ENCODE results near the gene SOS1.

DNA sequence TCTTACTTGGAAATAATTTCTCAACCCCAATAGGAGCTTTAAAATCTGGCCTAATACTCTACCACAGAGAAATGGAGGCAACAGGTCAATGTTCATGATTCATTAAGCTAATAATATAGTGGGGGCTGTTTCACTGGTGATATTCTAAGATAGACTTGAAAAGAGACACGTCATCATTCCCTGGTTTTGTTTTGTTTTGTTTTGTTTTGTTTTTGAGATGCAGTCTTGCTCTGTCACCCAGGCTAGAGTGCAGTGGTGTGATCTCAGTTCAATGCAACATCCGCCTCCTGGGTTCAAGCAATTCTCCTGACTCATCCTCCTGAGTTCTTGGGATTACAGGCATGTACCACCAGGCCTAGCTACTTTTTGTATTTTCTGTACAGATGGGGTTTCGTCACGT is 37.5 kb upstream of the SOS1 start:
- TF ChIP-seq, protein P1, sequence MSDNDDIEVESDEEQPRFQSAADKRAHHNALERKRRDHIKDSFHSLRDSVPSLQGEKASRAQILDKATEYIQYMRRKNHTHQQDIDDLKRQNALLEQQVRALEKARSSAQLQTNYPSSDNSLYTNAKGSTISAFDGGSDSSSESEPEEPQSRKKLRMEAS (IDR thresholded peaks at IDR 0.05; ENCODE audit: insufficient read depth, insufficient read length): no peak
- TF ChIP-seq, protein P2, sequence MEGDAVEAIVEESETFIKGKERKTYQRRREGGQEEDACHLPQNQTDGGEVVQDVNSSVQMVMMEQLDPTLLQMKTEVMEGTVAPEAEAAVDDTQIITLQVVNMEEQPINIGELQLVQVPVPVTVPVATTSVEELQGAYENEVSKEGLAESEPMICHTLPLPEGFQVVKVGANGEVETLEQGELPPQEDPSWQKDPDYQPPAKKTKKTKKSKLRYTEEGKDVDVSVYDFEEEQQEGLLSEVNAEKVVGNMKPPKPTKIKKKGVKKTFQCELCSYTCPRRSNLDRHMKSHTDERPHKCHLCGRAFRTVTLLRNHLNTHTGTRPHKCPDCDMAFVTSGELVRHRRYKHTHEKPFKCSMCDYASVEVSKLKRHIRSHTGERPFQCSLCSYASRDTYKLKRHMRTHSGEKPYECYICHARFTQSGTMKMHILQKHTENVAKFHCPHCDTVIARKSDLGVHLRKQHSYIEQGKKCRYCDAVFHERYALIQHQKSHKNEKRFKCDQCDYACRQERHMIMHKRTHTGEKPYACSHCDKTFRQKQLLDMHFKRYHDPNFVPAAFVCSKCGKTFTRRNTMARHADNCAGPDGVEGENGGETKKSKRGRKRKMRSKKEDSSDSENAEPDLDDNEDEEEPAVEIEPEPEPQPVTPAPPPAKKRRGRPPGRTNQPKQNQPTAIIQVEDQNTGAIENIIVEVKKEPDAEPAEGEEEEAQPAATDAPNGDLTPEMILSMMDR (IDR thresholded peaks at IDR 0.05; ENCODE audit: extremely low read depth in 1 of 2, insufficient read depth in 1 of 2, low read depth in 1 of 2, low read length in 2 of 2): no peak
- TF ChIP-seq POLR2A (IDR thresholded peaks at IDR 0.05; ENCODE audit: low read depth, low read length): no peak
- TF ChIP-seq POLR2AphosphoS5 (IDR thresholded peaks at IDR 0.05; ENCODE audit: insufficient read depth, low read depth, low read length): no peak
- no peak for TF ChIP-seq MYC (IDR thresholded peaks at IDR 0.05; ENCODE audit: low read depth, low read length)
